ENCODE data around the gene NUP43. TPM values are rescaled to one million over a fixed set of nuclear protein-coding genes. Genes with fewer than 3 reads are reported as not detected.

Gene NUP43
- total and polyA plus RNA-seq, 2 donors from 2014 or later: 9.9 to 36.1 TPM

DNA sequence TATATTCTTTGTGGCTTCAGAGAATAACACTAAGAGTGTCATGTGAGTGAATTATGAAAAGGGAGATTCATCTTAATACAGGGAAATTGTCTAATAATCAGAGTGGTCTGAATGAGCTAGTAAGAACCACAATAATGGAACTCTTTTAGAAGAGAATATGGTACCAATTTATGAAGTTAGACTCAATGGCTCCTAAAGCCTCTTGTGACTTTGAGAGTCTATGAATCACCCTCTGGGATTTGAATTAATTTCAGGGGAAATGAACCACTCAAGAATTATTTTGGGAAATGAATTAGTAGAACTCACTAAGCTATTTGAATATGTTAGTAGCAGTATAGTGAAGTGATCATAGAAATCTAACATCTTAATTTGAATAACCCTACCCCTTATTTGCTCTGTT lies 17.5 kb upstream of the NUP43 start:
- DNase-seq: no peak

DNA sequence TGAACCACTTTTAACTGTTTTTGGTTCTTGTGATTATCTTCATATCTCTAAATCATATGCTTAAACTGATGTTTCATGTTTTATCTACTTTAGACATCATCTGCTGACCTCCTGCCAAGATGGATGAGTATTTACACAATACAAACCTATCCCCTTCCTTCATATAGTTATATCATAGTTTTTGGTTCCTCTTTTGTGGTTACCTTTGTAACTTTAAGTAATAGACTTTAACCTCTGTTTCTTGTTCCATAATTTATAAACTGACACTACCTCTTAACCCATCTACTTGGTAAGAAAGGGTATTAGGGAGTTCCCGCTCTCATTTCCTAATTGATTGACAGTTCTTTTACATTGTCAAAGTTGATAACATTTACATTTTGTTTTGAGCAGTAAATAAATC lies 15.1 kb upstream of the NUP43 start:
- Histone ChIP-seq H3K36me3 (ENCODE audit: control insufficient read depth in 2 of 3, insufficient read depth in 3 of 3, low read length in 3 of 3) (no peaks in the 10 kb centered on the region), H3K4me3 (ENCODE audit: low read length in 3 of 3) (no peak overlapping the region), H3K27me3 (ENCODE audit: control insufficient read depth, insufficient read depth, low read length) (no peaks in the 10 kb centered on the region), H3K9me3 (ENCODE audit: control insufficient read depth in 2 of 3, insufficient read depth in 1 of 3, low read length in 3 of 3) (no peaks in the 10 kb centered on the region), H3K9ac (ENCODE audit: low read length in 3 of 3) (no peak overlapping the region), H3K4me1 (ENCODE audit: control insufficient read depth in 2 of 3, insufficient read depth in 2 of 3, low read depth in 1 of 3, low read length in 3 of 3) (no peaks in the 10 kb centered on the region), H3K27ac (ENCODE audit: low read depth in 2 of 2, low read length in 2 of 2) (no peak overlapping the region)
- TF ChIP-seq, protein P1, sequence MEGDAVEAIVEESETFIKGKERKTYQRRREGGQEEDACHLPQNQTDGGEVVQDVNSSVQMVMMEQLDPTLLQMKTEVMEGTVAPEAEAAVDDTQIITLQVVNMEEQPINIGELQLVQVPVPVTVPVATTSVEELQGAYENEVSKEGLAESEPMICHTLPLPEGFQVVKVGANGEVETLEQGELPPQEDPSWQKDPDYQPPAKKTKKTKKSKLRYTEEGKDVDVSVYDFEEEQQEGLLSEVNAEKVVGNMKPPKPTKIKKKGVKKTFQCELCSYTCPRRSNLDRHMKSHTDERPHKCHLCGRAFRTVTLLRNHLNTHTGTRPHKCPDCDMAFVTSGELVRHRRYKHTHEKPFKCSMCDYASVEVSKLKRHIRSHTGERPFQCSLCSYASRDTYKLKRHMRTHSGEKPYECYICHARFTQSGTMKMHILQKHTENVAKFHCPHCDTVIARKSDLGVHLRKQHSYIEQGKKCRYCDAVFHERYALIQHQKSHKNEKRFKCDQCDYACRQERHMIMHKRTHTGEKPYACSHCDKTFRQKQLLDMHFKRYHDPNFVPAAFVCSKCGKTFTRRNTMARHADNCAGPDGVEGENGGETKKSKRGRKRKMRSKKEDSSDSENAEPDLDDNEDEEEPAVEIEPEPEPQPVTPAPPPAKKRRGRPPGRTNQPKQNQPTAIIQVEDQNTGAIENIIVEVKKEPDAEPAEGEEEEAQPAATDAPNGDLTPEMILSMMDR (IDR thresholded peaks at IDR 0.05; ENCODE audit: borderline replicate concordance, extremely low read depth, insufficient read depth): no peak
- intact Hi-C loops (cut with DNase I): no loop called here
- DNase-seq (no peak), FAIRE-seq (no peak)

More for the DNA sequence above, 17.5 kb upstream of the NUP43 start:
- Histone ChIP-seq H3K4me1 (ENCODE audit: control insufficient read depth in 2 of 3, insufficient read depth in 2 of 3, low read depth in 1 of 3, low read length in 3 of 3) (no peaks in the 10 kb centered on the region), H3K36me3 (ENCODE audit: control insufficient read depth in 2 of 3, insufficient read depth in 3 of 3, low read length in 3 of 3) (no peaks in the 10 kb centered on the region), H3K4me3 (ENCODE audit: low read length in 3 of 3) (no peak overlapping the region), H3K9ac (ENCODE audit: low read length in 3 of 3) (no peak overlapping the region), H3K27me3 (ENCODE audit: control insufficient read depth, insufficient read depth, low read length) (no peaks in the 10 kb centered on the region), H3K9me3 (ENCODE audit: control insufficient read depth in 2 of 3, insufficient read depth in 1 of 3, low read length in 3 of 3) (no peaks in the 10 kb centered on the region), H3K27ac (ENCODE audit: low read depth in 2 of 2, low read length in 2 of 2) (no peak overlapping the region)
- FAIRE-seq: no peak
- intact Hi-C loops (cut with DNase I): no loop called here
- TF ChIP-seq, protein P1 (IDR thresholded peaks at IDR 0.05; ENCODE audit: borderline replicate concordance, extremely low read depth, insufficient read depth): no peak

DNA sequence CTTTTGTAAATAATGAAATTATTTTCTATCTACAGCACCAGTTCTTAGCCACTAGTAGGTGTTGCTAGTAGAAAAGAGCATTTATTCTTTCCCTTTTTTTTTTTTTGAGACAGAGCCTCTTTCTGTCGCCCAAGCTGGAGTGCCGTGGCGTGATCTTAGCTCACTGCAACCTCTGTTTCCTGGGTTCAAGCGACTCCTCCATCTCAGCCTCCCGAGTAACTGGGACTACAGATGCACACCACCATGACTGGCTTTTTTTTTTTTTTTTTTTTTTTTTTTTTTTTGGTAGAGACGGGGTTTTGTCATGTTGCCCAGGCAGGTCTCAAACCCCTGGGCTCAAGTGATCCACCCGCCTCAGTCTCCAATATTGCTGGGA lies 9.9 kb upstream of the NUP43 start:
- Histone ChIP-seq H3K4me1 (ENCODE audit: control insufficient read depth in 2 of 3, insufficient read depth in 2 of 3, low read depth in 1 of 3, low read length in 3 of 3) (no peaks in the 10 kb centered on the region), H3K4me3 (ENCODE audit: low read length in 3 of 3) (no peak overlapping the region), H3K36me3 (ENCODE audit: control insufficient read depth in 2 of 3, insufficient read depth in 3 of 3, low read length in 3 of 3) (no peaks in the 10 kb centered on the region), H3K27ac (ENCODE audit: low read depth in 2 of 2, low read length in 2 of 2) (no peak overlapping the region), H3K27me3 (ENCODE audit: control insufficient read depth, insufficient read depth, low read length) (no peaks in the 10 kb centered on the region), H3K9me3 (ENCODE audit: control insufficient read depth in 2 of 3, insufficient read depth in 1 of 3, low read length in 3 of 3) (no peaks in the 10 kb centered on the region), H3K9ac (ENCODE audit: low read length in 3 of 3) (no peak overlapping the region)
- FAIRE-seq (no peak), DNase-seq (no peak)
- intact Hi-C loops (cut with DNase I): no loop called here
- TF ChIP-seq, protein P1 (IDR thresholded peaks at IDR 0.05; ENCODE audit: borderline replicate concordance, extremely low read depth, insufficient read depth): no peak
